GM12878 (cell line): Measurements from ENCODE around the gene STOML2. TPM values are rescaled to one million over a fixed set of nuclear protein-coding genes. Genes with fewer than 3 reads are reported as not detected.

Source experiments
- BCL3 ChIP-seq: IDR thresholded peaks from 2 replicates; pipeline ENCODE4 v1.6.1; 2011; ENCODE audit warnings: borderline replicate concordance, low read depth, mild to moderate bottlenecking, moderate library complexity, low read length; ENCODE audit not compliant: insufficient read depth, poor library complexity, severe bottlenecking
- CEBPB ChIP-seq, 2 experiments: fragments of 150-350 bp in 1 of 2; IDR thresholded peaks; 2 replicates each; pipeline ENCODE4 v1.6.1; 2012 to 2014; ENCODE audit warnings: low read depth in 2 of 2, low read length in 2 of 2, borderline replicate concordance in 1 of 2, inconsistent platforms in 1 of 2
- CREM ChIP-seq: IDR thresholded peaks from 2 replicates; pipeline ENCODE4 v1.6.1; 2014; ENCODE audit warnings: antibody characterized with exemption, low read depth
- ETV6 ChIP-seq, 2 experiments: fragments of 450-650 bp in 1 of 2; IDR thresholded peaks in 1 of 2; conservative IDR thresholded peaks in 1 of 2; 2 replicates each; pipeline ENCODE4 v1.6.1; 2014; ENCODE audit warnings: antibody characterized with exemption in 1 of 2, borderline replicate concordance in 1 of 2, low read depth in 1 of 2, mild to moderate bottlenecking in 1 of 2, moderate library complexity in 1 of 2
- IKZF1 ChIP-seq: fragments of 450-650 bp; conservative IDR thresholded peaks from 2 replicates; pipeline ENCODE4 v1.6.1; 2017; ENCODE audit warnings: antibody characterized with exemption, mild to moderate bottlenecking
- IRF4 ChIP-seq: IDR thresholded peaks from 2 replicates; pipeline ENCODE4 v1.6.1; 2011; ENCODE audit warnings: low read depth, low read length
- PKNOX1 ChIP-seq: fragments of 450-650 bp; IDR thresholded peaks from 2 replicates; pipeline ENCODE4 v1.6.1; 2016; ENCODE audit warnings: mild to moderate bottlenecking
- POLR2AphosphoS2 ChIP-seq: IDR thresholded peaks from 2 replicates; pipeline ENCODE4 v1.6.1; 2011; ENCODE audit warnings: low read depth, mild to moderate bottlenecking, low read length, improper control_type of control experiment, moderate library complexity
- RELA ChIP-seq: fragments of 450-650 bp; IDR thresholded peaks from 2 replicates; pipeline ENCODE4 v1.8.0; 2014; ENCODE audit warnings: borderline replicate concordance; ENCODE audit not compliant: partially characterized antibody
- SIN3A ChIP-seq: IDR thresholded peaks from 2 replicates; pipeline ENCODE4 v1.6.1; 2012; ENCODE audit warnings: low read depth, low read length, improper control_type of control experiment
- SMAD5 ChIP-seq: IDR thresholded peaks from 2 replicates; pipeline ENCODE4 v1.6.1; 2016; ENCODE audit warnings: antibody characterized with exemption, low read depth
- ZNF24 ChIP-seq: fragments of 450-650 bp; IDR thresholded peaks from 2 replicates; pipeline ENCODE4 v1.6.1; 2017; ENCODE audit warnings: antibody characterized with exemption, mild to moderate bottlenecking
- ZNF274 ChIP-seq: IDR thresholded peaks from one replicate; pipeline ENCODE4 v1.8.0; 2011; ENCODE audit not compliant: insufficient read length, insufficient read depth
- ZNF622 ChIP-seq: fragments of 450-650 bp; IDR thresholded peaks from 2 replicates; pipeline ENCODE4 v1.6.1; 2017; ENCODE audit warnings: mild to moderate bottlenecking, inconsistent platforms
- polyA plus RNA-seq, 11 experiments: library from polyadenylated mRNA; depleted of rRNA in 4 of 11; unstranded in 6 of 11; stranded (reverse) in 5 of 11; fragments of >200 nt; fragmentation: Nextera tagmentation in 4 of 11; fragmentation: Illumina TruSeq in 1 of 11; extraction: Ambion mirVana in 4 of 11; extraction: Trizol in 1 of 11; gene quantifications; 1 replicate in 1 of 11; 2 replicates in 10 of 11; pipeline versions ENCODE4 v1.2.1 to v1.2.3, GENCODE V29; 2011 to 2016; ENCODE audit warnings: inconsistent platforms in 2 of 11, missing spikeins in 2 of 11, low read depth in 1 of 11
- total RNA-seq, 4 experiments: library from RNA; depleted of rRNA in 3 of 4; stranded (reverse); fragments of >200 nt in 3 of 4; fragmentation: Illumina TruSeq in 1 of 4; extraction: Trizol in 1 of 4; gene quantifications; 2 replicates each; pipeline versions ENCODE4 v1.2.1 to v1.2.3, GENCODE V29; 2013 to 2021
- TF ChIP-seq, protein P1 (sequence below): fragments of 450-650 bp; IDR thresholded peaks from 2 replicates; pipeline ENCODE4 v1.6.1; 2017; ENCODE audit warnings: mild to moderate bottlenecking, moderate library complexity
- TF ChIP-seq, protein P2 (sequence below): fragments of 450-650 bp; IDR thresholded peaks from 2 replicates; pipeline ENCODE4 v1.6.1; 2016; ENCODE audit warnings: mild to moderate bottlenecking, moderate library complexity, borderline replicate concordance

Gene STOML2
- total and polyA plus RNA-seq, 10 of the 15 experiments (the other 5 are each of a cell fraction or from before 2014, with no cell fraction given), result 112 to 284 (median 207) TPM

DNA sequence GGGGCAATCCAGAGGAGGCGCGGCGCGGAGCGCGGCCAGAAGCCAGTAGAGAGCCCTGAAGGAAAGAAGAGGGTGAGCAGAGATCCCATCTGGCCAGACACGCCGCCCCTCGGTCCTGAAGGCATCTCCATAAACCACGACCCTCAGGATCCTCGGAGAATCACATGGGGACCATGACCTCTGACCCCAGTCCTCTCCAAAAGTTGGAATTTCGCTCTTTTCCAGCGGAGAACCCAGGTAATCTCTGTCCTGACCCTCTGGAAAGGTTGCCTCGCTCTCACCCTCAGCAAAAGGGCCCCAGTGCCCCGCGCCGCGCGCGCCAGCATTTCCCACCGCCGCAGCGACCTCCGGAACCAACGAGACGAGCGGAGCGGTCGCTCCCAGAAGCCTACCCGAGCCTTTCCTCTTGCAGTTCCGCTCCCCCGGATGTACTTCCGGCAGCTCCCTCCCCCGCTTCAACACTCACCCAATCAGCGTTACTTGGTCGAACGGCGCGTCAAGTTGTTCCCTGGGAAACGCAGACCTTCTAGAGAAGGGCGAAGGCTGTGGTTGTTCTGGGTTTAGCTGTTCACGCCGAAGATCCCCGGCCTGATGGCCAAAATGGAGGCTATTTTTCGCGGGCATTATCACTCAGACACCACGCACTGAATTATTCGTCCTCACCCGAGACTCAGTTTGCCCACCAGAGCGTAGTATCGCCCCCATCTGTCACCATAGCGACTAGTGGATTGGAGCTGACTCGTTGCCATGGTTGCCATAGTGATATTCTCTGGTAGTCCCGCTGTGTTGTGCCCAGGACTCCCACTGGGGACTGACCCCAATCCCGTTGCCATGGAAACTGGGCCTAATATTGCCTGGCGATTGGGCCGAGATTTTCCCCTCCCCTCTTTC lies at the start of gene STOML2 (continued):
- TF ChIP-seq, protein P1, sequence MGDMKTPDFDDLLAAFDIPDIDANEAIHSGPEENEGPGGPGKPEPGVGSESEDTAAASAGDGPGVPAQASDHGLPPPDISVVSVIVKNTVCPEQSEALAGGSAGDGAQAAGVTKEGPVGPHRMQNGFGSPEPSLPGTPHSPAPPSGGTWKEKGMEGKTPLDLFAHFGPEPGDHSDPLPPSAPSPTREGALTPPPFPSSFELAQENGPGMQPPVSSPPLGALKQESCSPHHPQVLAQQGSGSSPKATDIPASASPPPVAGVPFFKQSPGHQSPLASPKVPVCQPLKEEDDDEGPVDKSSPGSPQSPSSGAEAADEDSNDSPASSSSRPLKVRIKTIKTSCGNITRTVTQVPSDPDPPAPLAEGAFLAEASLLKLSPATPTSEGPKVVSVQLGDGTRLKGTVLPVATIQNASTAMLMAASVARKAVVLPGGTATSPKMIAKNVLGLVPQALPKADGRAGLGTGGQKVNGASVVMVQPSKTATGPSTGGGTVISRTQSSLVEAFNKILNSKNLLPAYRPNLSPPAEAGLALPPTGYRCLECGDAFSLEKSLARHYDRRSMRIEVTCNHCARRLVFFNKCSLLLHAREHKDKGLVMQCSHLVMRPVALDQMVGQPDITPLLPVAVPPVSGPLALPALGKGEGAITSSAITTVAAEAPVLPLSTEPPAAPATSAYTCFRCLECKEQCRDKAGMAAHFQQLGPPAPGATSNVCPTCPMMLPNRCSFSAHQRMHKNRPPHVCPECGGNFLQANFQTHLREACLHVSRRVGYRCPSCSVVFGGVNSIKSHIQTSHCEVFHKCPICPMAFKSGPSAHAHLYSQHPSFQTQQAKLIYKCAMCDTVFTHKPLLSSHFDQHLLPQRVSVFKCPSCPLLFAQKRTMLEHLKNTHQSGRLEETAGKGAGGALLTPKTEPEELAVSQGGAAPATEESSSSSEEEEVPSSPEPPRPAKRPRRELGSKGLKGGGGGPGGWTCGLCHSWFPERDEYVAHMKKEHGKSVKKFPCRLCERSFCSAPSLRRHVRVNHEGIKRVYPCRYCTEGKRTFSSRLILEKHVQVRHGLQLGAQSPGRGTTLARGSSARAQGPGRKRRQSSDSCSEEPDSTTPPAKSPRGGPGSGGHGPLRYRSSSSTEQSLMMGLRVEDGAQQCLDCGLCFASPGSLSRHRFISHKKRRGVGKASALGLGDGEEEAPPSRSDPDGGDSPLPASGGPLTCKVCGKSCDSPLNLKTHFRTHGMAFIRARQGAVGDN, result peak; percentile 78
- TF ChIP-seq SMAD5 (peak; percentile 58; the same call in 1 of the 2 replicates), PKNOX1 (peak; percentile 85), POLR2AphosphoS2 (peak; percentile 68), ZNF24 (0 out of 2 replicates have a peak, but pooled peaks have one; percentile 57), IKZF1 (peak; percentile 91), CEBPB (IDR thresholded peaks at IDR 0.05; ENCODE audit: borderline replicate concordance in 1 of 2, low read depth in 2 of 2, low read length in 2 of 2) (no peak), ZNF274 (no peak), SIN3A (peak; percentile 98), ETV6 (conservative IDR thresholded peaks at IDR 0.05 in 1 of 2, IDR thresholded peaks at IDR 0.05 in 1 of 2; ENCODE audit: borderline replicate concordance in 1 of 2, low read depth in 1 of 2) (no peak; a peak in 1 of 4 replicates), ZNF622 (no peak), CREM (peak; percentile 67), BCL3 (peak; percentile 70), IRF4 (peak; percentile 87), RELA (peak; percentile 66)
- TF ChIP-seq, protein P2, sequence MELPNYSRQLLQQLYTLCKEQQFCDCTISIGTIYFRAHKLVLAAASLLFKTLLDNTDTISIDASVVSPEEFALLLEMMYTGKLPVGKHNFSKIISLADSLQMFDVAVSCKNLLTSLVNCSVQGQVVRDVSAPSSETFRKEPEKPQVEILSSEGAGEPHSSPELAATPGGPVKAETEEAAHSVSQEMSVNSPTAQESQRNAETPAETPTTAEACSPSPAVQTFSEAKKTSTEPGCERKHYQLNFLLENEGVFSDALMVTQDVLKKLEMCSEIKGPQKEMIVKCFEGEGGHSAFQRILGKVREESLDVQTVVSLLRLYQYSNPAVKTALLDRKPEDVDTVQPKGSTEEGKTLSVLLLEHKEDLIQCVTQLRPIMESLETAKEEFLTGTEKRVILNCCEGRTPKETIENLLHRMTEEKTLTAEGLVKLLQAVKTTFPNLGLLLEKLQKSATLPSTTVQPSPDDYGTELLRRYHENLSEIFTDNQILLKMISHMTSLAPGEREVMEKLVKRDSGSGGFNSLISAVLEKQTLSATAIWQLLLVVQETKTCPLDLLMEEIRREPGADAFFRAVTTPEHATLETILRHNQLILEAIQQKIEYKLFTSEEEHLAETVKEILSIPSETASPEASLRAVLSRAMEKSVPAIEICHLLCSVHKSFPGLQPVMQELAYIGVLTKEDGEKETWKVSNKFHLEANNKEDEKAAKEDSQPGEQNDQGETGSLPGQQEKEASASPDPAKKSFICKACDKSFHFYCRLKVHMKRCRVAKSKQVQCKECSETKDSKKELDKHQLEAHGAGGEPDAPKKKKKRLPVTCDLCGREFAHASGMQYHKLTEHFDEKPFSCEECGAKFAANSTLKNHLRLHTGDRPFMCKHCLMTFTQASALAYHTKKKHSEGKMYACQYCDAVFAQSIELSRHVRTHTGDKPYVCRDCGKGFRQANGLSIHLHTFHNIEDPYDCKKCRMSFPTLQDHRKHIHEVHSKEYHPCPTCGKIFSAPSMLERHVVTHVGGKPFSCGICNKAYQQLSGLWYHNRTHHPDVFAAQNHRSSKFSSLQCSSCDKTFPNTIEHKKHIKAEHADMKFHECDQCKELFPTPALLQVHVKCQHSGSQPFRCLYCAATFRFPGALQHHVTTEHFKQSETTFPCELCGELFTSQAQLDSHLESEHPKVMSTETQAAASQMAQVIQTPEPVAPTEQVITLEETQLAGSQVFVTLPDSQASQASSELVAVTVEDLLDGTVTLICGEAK, result peak; percentile 99
